ENCODE measurements around the gene ADAM19.

- TF ChIP-seq, protein P1, sequence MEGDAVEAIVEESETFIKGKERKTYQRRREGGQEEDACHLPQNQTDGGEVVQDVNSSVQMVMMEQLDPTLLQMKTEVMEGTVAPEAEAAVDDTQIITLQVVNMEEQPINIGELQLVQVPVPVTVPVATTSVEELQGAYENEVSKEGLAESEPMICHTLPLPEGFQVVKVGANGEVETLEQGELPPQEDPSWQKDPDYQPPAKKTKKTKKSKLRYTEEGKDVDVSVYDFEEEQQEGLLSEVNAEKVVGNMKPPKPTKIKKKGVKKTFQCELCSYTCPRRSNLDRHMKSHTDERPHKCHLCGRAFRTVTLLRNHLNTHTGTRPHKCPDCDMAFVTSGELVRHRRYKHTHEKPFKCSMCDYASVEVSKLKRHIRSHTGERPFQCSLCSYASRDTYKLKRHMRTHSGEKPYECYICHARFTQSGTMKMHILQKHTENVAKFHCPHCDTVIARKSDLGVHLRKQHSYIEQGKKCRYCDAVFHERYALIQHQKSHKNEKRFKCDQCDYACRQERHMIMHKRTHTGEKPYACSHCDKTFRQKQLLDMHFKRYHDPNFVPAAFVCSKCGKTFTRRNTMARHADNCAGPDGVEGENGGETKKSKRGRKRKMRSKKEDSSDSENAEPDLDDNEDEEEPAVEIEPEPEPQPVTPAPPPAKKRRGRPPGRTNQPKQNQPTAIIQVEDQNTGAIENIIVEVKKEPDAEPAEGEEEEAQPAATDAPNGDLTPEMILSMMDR (IDR thresholded peaks at IDR 0.05): no peak
- no peak for TF ChIP-seq POLR2AphosphoS5 (IDR thresholded peaks at IDR 0.05; ENCODE audit: low read depth, low read length)
These were observed 68.4 kb downstream of the ADAM19 start for GRCh38 chr5:157506981-157507780.

Data from Panc1 (cell line).